Measurements from ENCODE around the gene FAM186B.
"Not testable (repeated sequence)": the region's sequence is repeated elsewhere in the genome, so short reads cannot be mapped to it uniquely, and the experiment has no call there.

The FAM186B gene

GRCh38 chr12:49605539-49605938 is at the start of gene FAM186B:
Gene FAM186B, minus strand, starts transcription at chr12:49605639. Its CDS starts 162 bp downstream, at chr12:49605477.
- not testable (repeated sequence) for DNase-seq (ENCODE audit: low read depth)

GRCh38 chr12:49654715-49655114 is 49.3 kb upstream of the FAM186B start:
- no peak for DNase-seq (ENCODE audit: low read depth)

GRCh38 chr12:49652921-49653520 is 47.6 kb upstream of the FAM186B start:
- no peak for DNase-seq (ENCODE audit: low read depth)

GRCh38 chr12:49651855-49652254 is 46.4 kb upstream of the FAM186B start:
- no peak for DNase-seq (ENCODE audit: low read depth)

- DNase-seq (ENCODE audit: low read depth): no peak
Measured at GRCh38 chr12:49649892-49650291, 44.5 kb upstream of the FAM186B start.

GRCh38 chr12:49649445-49649844 is 44.0 kb upstream of the FAM186B start:
- DNase-seq (ENCODE audit: low read depth): no peak

- DNase-seq (ENCODE audit: low read depth): no peak
Measured at GRCh38 chr12:49648712-49649003, 43.2 kb upstream of the FAM186B start.

GRCh38 chr12:49647827-49648711 is 42.6 kb upstream of the FAM186B start:
- no peak for DNase-seq (ENCODE audit: low read depth)

GRCh38 chr12:49646871-49647654 is 41.6 kb upstream of the FAM186B start:
- DNase-seq (ENCODE audit: low read depth): no peak

- DNase-seq (ENCODE audit: low read depth): no peak
Measured at GRCh38 chr12:49646331-49646830, 40.9 kb upstream of the FAM186B start.

- no peak for DNase-seq (ENCODE audit: low read depth)
Measured at GRCh38 chr12:49645146-49646039, 40.0 kb upstream of the FAM186B start.

- peak; percentile 79 for DNase-seq (ENCODE audit: low read depth)
Measured at GRCh38 chr12:49644620-49644994, 39.2 kb upstream of the FAM186B start.

- DNase-seq (ENCODE audit: low read depth): no peak
Measured at GRCh38 chr12:49643961-49644619, 38.7 kb upstream of the FAM186B start.

GRCh38 chr12:49643135-49643534 is 37.7 kb upstream of the FAM186B start:
- no peak for DNase-seq (ENCODE audit: low read depth)

GRCh38 chr12:49642370-49642802 is 36.9 kb upstream of the FAM186B start:
- DNase-seq (ENCODE audit: low read depth): no peak

- no peak for DNase-seq (ENCODE audit: low read depth)
Measured at GRCh38 chr12:49641748-49642369, 36.4 kb upstream of the FAM186B start.

- peak; percentile 74 for DNase-seq (ENCODE audit: low read depth)
Measured at GRCh38 chr12:49636979-49637755, 31.7 kb upstream of the FAM186B start.

GRCh38 chr12:49636574-49636973 is 31.1 kb upstream of the FAM186B start:
- no peak for DNase-seq (ENCODE audit: low read depth)

- no peak for DNase-seq (ENCODE audit: low read depth)
Measured at GRCh38 chr12:49635656-49636055, 30.2 kb upstream of the FAM186B start.

- DNase-seq (ENCODE audit: low read depth): no peak
Measured at GRCh38 chr12:49635036-49635435, 29.6 kb upstream of the FAM186B start.
